Suprapubic skin (tissue), 4 donors: Measurements from ENCODE around the gene FMO1. TPM values are rescaled to one million over a fixed set of nuclear protein-coding genes. Genes with fewer than 3 reads are reported as not detected.

Experiments used
- DNase-seq, 2 donors: peaks; one replicate each; pipeline ENCODE4 v3.0.0-alpha.2; 2019; ENCODE audit warnings: low spot score in 2 of 2
- H3K27ac ChIP-seq: fragments of 200-600 bp; sonication (generic); one replicate; pipeline ENCODE4 v1.5.1; 2019
- H3K27me3 ChIP-seq: fragments of 200-600 bp; sonication (generic); one replicate; pipeline ENCODE4 v1.5.1; 2019
- H3K36me3 ChIP-seq: fragments of 200-600 bp; sonication (generic); one replicate; pipeline ENCODE4 v1.5.1; 2019
- H3K4me1 ChIP-seq: fragments of 200-600 bp; sonication (generic); one replicate; pipeline ENCODE4 v1.5.1; 2019
- H3K4me3 ChIP-seq: fragments of 200-600 bp; sonication (generic); one replicate; pipeline ENCODE4 v1.5.1; 2019; ENCODE audit warnings: mild to moderate bottlenecking
- H3K9me3 ChIP-seq: fragments of 200-600 bp; sonication (generic); one replicate; pipeline ENCODE4 v1.5.1; 2019
- EP300 ChIP-seq: sonication (generic); formaldehyde crosslinking; IDR thresholded peaks from one replicate; pipeline ENCODE4 v1.6.1; 2017; ENCODE audit warnings: antibody characterized with exemption
- POLR2A ChIP-seq, 2 donors: fragments of 450-650 bp; IDR thresholded peaks; one replicate each; pipeline ENCODE4 v1.6.1; 2017; ENCODE audit warnings: antibody characterized with exemption in 2 of 2, mild to moderate bottlenecking in 2 of 2, moderate library complexity in 2 of 2
- POLR2AphosphoS5 ChIP-seq, 3 donors: sonication (generic); formaldehyde crosslinking; IDR thresholded peaks; one replicate each; pipeline ENCODE4 v1.6.1; 2017; ENCODE audit warnings: antibody characterized with exemption in 3 of 3
- WGBS: methylation state at CpG from one replicate; pipeline ENCODE4 v1.1.5; 2018; 5-methylcytosine and 5-hydroxymethylcytosine counted together
- total RNA-seq, 4 donors: library from RNA; depleted of rRNA; stranded (reverse); fragments of >200 nt; gene quantifications; one replicate each; pipeline ENCODE4 v1.1.0, GENCODE V29; 2016
- TF ChIP-seq, protein P1 (sequence below), 2 donors: fragments of 200-600 bp in 1 of 2; fragments of 450-650 bp in 1 of 2; sonication (generic) in 1 of 2; IDR thresholded peaks; one replicate each; pipeline ENCODE4 v1.5.1; 2016 to 2019; ENCODE audit warnings: antibody characterized with exemption in 2 of 2, mild to moderate bottlenecking in 1 of 2, moderate library complexity in 1 of 2

The FMO1 gene
- total RNA-seq, 4 donors from 2014 or later, result 3.1 to 15.5 (median 14.4) TPM

DNA sequence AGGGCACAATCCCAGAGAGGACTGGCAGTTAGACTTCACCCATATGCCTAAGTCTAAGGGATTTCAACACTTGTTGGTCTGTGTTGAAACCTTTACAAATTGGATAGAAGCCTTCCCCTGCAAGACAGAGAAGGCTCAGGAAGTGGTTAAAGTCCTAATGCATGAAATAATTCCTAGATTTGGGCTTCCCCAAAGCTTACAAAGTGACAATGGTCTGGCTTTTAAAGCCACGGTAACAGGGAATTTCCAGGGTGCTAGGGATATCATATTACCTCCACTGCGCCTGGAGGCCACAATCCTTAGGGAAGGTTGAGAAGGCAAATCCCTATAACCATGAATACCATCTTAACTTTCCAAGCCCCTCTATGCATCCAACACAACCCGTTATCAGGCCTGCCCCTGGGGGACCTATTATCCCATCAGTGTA lies 62.4 kb downstream of the FMO1 start:
- H3K4me1 ChIP-seq, result peaks cover 5% of the 10 kb centered on the region
- H3K9me3 ChIP-seq, result no peaks in the 10 kb centered on the region
- TF ChIP-seq, protein P1, sequence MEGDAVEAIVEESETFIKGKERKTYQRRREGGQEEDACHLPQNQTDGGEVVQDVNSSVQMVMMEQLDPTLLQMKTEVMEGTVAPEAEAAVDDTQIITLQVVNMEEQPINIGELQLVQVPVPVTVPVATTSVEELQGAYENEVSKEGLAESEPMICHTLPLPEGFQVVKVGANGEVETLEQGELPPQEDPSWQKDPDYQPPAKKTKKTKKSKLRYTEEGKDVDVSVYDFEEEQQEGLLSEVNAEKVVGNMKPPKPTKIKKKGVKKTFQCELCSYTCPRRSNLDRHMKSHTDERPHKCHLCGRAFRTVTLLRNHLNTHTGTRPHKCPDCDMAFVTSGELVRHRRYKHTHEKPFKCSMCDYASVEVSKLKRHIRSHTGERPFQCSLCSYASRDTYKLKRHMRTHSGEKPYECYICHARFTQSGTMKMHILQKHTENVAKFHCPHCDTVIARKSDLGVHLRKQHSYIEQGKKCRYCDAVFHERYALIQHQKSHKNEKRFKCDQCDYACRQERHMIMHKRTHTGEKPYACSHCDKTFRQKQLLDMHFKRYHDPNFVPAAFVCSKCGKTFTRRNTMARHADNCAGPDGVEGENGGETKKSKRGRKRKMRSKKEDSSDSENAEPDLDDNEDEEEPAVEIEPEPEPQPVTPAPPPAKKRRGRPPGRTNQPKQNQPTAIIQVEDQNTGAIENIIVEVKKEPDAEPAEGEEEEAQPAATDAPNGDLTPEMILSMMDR (IDR thresholded peaks at IDR 0.05), result no peak
- TF ChIP-seq POLR2AphosphoS5 (IDR thresholded peaks at IDR 0.05) (no peak), POLR2A (IDR thresholded peaks at IDR 0.05) (no peak), EP300 (no peak)
- no peak for DNase-seq
- H3K27me3 ChIP-seq, result no peaks in the 10 kb centered on the region
- no peak overlapping the region for H3K4me3 ChIP-seq
- H3K27ac ChIP-seq, result no peak overlapping the region
- H3K36me3 ChIP-seq, result no peaks in the 10 kb centered on the region
- WGBS, result 66% methylated on average over 3 of the region's 3 CpGs

DNA sequence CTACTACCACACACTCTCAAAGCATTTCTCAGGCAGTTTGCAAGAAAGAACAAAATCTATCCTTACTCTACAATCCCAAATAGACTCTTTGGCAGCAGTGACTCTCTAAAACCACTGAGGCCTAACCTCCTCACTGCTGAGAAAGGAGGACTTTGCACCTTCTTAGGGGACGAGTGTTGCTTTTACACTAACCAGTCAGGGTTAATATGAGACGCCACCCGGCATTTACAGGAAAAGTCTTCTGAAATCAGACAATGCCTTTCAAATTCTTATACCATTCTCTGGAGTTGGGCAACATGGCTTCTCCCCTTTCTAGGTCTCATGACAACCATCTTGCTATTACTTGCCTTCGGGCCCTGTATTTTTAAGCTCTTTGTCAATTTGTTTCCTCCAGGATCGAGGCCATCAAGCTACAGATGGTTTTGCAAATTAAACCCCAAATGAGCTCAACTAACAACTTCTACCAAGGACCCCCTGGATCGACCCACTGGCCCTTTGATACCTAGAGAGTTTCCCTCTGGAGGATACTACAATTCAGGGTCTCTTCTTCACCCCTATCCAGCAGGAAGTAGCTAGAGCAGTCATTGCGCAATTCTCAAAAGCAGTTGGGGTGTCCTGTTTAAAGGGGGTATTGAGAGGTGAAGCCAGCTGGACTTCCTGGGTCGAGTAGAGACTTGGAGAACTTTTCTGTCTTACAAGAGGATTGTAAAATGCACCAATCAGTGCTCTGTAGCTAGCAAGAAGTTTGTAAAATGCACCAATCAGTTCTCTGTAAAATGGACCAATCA lies 63.7 kb downstream of the FMO1 start:
- no peaks in the 10 kb centered on the region for H3K27me3 ChIP-seq
- H3K36me3 ChIP-seq, result no peaks in the 10 kb centered on the region
- no peaks in the 10 kb centered on the region for H3K9me3 ChIP-seq
- no peak for DNase-seq
- 88% methylated on average over 8 of the region's 8 CpGs for WGBS
- no peak overlapping the region for H3K4me3 ChIP-seq
- TF ChIP-seq EP300 (no peak), POLR2AphosphoS5 (IDR thresholded peaks at IDR 0.05) (no peak), POLR2A (IDR thresholded peaks at IDR 0.05) (no peak)
- TF ChIP-seq, protein P1 (IDR thresholded peaks at IDR 0.05), result no peak
- peaks cover 5% of the 10 kb centered on the region for H3K4me1 ChIP-seq
- no peak overlapping the region for H3K27ac ChIP-seq

DNA sequence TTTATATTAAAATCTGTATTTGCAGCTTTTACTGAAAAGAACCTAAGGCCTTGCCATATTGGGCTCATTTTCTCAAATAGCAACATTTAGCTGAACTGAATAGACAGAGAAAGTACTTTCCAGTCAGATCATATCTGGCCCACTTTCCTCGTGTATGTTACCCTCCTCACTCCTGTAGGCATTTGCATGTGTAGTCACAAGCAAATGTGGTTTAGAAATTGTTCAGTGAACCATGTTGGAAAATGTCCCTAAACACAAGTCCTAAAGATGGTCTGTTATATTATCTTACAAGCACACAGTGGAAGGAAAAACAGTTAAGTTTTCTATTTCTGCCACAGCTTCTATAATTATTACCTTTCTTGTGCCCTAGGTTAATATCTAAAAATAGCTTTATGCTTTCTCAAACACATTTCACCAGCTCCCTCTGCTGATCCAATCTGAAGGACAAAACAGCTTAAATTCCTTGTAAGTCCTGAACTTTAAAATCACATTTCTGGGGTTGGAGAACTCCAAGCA lies 65.1 kb downstream of the FMO1 start:
- 0% methylated on average over 1 of the region's 1 CpG for WGBS
- H3K4me1 ChIP-seq, result peaks cover 5% of the 10 kb centered on the region
- H3K27me3 ChIP-seq, result no peaks in the 10 kb centered on the region
- no peaks in the 10 kb centered on the region for H3K9me3 ChIP-seq
- no peaks in the 10 kb centered on the region for H3K36me3 ChIP-seq
- no peak overlapping the region for H3K4me3 ChIP-seq
- no peak for DNase-seq
- no peak overlapping the region for H3K27ac ChIP-seq
- no peak for TF ChIP-seq POLR2A (IDR thresholded peaks at IDR 0.05)
- no peak for TF ChIP-seq EP300
- TF ChIP-seq POLR2AphosphoS5 (IDR thresholded peaks at IDR 0.05), result no peak
- TF ChIP-seq, protein P1 (IDR thresholded peaks at IDR 0.05), result no peak

DNA sequence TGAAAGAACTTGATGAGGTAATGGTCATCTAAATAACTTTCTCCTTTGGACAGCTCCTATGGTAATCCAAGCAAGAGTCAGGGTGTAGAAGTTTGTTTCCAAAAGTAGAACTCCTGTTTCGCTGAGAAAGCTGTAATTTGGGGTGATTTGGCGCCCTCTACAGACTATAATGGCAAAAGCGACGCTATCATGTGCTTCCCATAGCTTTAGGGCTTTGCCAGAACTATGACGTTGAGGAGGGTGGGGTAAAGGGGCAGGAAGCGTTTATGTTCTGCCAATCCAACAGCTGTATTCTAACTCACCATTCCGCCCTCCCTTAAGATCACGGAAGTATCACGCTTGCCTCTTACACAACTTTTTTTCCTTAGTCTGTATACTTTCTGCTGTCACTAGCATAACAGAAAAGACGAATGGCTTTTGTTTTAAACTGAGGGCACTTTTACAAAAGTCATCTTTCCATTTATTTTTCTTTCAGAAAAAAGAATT lies 65.6 kb downstream of the FMO1 start, which contains the start of gene FMO4:
TSS of gene FMO4 (plus strand) at position 349 of the 486 bp plus-strand sequence. CDS start 5,643 bp downstream, outside the sequence.
- H3K27me3 ChIP-seq, result no peaks in the 10 kb centered on the region
- H3K36me3 ChIP-seq, result no peaks in the 10 kb centered on the region
- peak within 1 kb of the TSS; percentile 38 for H3K4me3 ChIP-seq
- WGBS, result 0% methylated on average over 10 of the region's 10 CpGs
- H3K4me1 ChIP-seq, result peaks cover 5% of the 10 kb centered on the region
- H3K27ac ChIP-seq, result peak within 1 kb of the TSS; percentile 49
- DNase-seq, result peak; percentile 86 to 91
- TF ChIP-seq, protein P1 (IDR thresholded peaks at IDR 0.05), result peak; percentile 73 to 85
- peak in 2 of 3 donors; percentile 82 to 86 for TF ChIP-seq POLR2AphosphoS5 (IDR thresholded peaks at IDR 0.05)
- no peak for TF ChIP-seq POLR2A (IDR thresholded peaks at IDR 0.05)
- no peak for TF ChIP-seq EP300
- no peaks in the 10 kb centered on the region for H3K9me3 ChIP-seq

DNA sequence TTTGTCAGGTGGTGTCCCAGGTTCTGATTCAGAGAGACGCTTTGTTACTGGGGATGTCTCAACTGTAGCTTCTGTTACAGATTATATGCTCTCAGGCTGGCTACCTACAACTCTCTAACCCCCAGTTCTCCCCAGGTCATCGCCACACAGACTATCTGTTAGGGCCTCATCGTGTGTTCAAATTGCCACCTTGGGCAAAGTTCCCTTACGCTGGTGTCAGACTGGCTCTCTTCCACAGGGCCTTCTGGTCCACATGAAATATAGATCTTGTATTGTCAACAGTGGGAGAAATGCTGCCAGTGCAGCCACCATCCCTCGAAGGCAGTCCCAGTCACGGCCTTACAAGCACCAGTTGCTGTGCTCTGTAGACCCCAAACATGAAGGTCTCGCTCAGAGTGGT lies 81.0 kb downstream of the FMO1 start:
- no peak for DNase-seq
- WGBS, result 99% methylated on average over 5 of the region's 7 CpGs
- Histone ChIP-seq H3K36me3 (peaks cover 2% of the 10 kb centered on the region), H3K27me3 (no peaks in the 10 kb centered on the region), H3K4me3 (no peak overlapping the region), H3K4me1 (no peaks in the 10 kb centered on the region), H3K9me3 (no peaks in the 10 kb centered on the region), H3K27ac (no peak overlapping the region)
- TF ChIP-seq POLR2AphosphoS5 (IDR thresholded peaks at IDR 0.05) (no peak), POLR2A (IDR thresholded peaks at IDR 0.05) (no peak), EP300 (no peak)
- TF ChIP-seq, protein P1 (IDR thresholded peaks at IDR 0.05), result no peak
